Suprapubic skin (tissue), 4 donors: ENCODE results near the gene CLTC. TPM values are rescaled to one million over a fixed set of nuclear protein-coding genes. Genes with fewer than 3 reads are reported as not detected.

ENCODE experiments used
- DNase-seq, 2 donors: peaks; one replicate each; pipeline ENCODE4 v3.0.0-alpha.2; 2019; ENCODE audit warnings: low spot score in 2 of 2
- H3K27ac ChIP-seq: fragments of 200-600 bp; sonication (generic); one replicate; pipeline ENCODE4 v1.5.1; 2019
- H3K27me3 ChIP-seq: fragments of 200-600 bp; sonication (generic); one replicate; pipeline ENCODE4 v1.5.1; 2019
- H3K36me3 ChIP-seq: fragments of 200-600 bp; sonication (generic); one replicate; pipeline ENCODE4 v1.5.1; 2019
- H3K4me1 ChIP-seq: fragments of 200-600 bp; sonication (generic); one replicate; pipeline ENCODE4 v1.5.1; 2019
- H3K4me3 ChIP-seq: fragments of 200-600 bp; sonication (generic); one replicate; pipeline ENCODE4 v1.5.1; 2019; ENCODE audit warnings: mild to moderate bottlenecking
- H3K9me3 ChIP-seq: fragments of 200-600 bp; sonication (generic); one replicate; pipeline ENCODE4 v1.5.1; 2019
- CTCF ChIP-seq, 2 donors: fragments of 200-600 bp in 1 of 2; fragments of 450-650 bp in 1 of 2; sonication (generic) in 1 of 2; IDR thresholded peaks; one replicate each; pipeline ENCODE4 v1.5.1; 2016 to 2019; ENCODE audit warnings: antibody characterized with exemption in 2 of 2, mild to moderate bottlenecking in 1 of 2, moderate library complexity in 1 of 2
- EP300 ChIP-seq: sonication (generic); formaldehyde crosslinking; IDR thresholded peaks from one replicate; pipeline ENCODE4 v1.6.1; 2017; ENCODE audit warnings: antibody characterized with exemption
- POLR2A ChIP-seq, 2 donors: fragments of 450-650 bp; IDR thresholded peaks; one replicate each; pipeline ENCODE4 v1.6.1; 2017; ENCODE audit warnings: antibody characterized with exemption in 2 of 2, mild to moderate bottlenecking in 2 of 2, moderate library complexity in 2 of 2
- POLR2AphosphoS5 ChIP-seq, 3 donors: sonication (generic); formaldehyde crosslinking; IDR thresholded peaks; one replicate each; pipeline ENCODE4 v1.6.1; 2017; ENCODE audit warnings: antibody characterized with exemption in 3 of 3
- WGBS: methylation state at CpG from one replicate; pipeline ENCODE4 v1.1.5; 2018; 5-methylcytosine and 5-hydroxymethylcytosine counted together
- total RNA-seq, 4 donors: library from RNA; depleted of rRNA; stranded (reverse); fragments of >200 nt; gene quantifications; one replicate each; pipeline ENCODE4 v1.1.0, GENCODE V29; 2016

The CLTC gene
- total RNA-seq, 4 donors from 2014 or later: 99.2 to 178 (median 152) TPM

DNA sequence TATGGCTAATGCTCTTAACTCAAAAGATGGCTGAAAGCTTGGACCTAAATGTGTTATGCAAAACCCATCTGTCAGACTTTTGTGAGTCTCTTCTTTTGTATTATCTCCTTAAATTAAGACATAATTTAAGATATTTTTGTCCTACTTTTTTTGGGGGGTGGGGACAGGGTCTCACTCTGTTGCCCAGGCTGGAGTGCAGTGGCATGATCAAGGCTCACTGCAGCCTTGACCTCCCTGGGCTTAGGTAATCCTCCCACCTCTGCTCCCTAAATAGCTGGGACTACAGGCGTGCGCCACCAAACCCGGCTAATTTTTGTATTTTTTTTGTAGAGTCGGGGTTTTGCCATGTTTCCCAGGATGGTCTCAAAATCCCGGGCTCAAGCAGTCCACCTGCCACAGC, 7.1 kb downstream of the CLTC start:
- no peak for DNase-seq
- H3K9me3 ChIP-seq: no peaks in the 10 kb centered on the region
- no peaks in the 10 kb centered on the region for H3K36me3 ChIP-seq
- TF ChIP-seq POLR2A (IDR thresholded peaks at IDR 0.05) (no peak), POLR2AphosphoS5 (IDR thresholded peaks at IDR 0.05) (no peak), EP300 (no peak)
- H3K27ac ChIP-seq: no peak overlapping the region
- no peaks in the 10 kb centered on the region for H3K27me3 ChIP-seq
- H3K4me3 ChIP-seq: no peak overlapping the region
- 98% methylated on average over 5 of the region's 5 CpGs for whole genome bisulfite sequencing
- peaks cover 65% of the 10 kb centered on the region for H3K4me1 ChIP-seq

DNA sequence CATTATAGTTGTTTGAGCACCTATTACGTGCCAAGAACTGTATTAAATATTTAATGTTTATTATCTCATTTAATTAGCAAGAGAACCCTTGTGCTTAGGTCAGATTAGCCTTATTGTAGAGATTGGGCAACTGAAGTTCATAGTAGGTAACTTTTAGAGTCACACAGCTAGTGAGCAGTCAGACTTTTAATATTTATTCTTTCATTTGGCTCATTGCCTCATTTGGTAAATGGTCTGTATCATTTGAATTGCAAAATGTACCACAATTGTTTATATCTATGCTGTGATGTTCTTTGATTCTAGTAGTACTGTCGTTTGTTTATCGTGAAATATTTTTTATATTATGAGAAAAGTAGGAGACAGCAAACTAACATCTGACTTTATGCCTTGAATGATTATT, 7.6 kb downstream of the CLTC start:
- no peaks in the 10 kb centered on the region for H3K36me3 ChIP-seq
- H3K27me3 ChIP-seq: no peaks in the 10 kb centered on the region
- DNase-seq: no peak
- H3K27ac ChIP-seq: no peak overlapping the region
- peaks cover 61% of the 10 kb centered on the region for H3K4me1 ChIP-seq
- no peaks in the 10 kb centered on the region for H3K9me3 ChIP-seq
- no peak overlapping the region for H3K4me3 ChIP-seq
- WGBS: 52% methylated on average over 3 of the region's 3 CpGs
- TF ChIP-seq EP300 (no peak), POLR2AphosphoS5 (IDR thresholded peaks at IDR 0.05) (no peak), POLR2A (IDR thresholded peaks at IDR 0.05) (no peak), CTCF (IDR thresholded peaks at IDR 0.05) (no peak)

GRCh38 chr17:59627770-59628171, 8.1 kb downstream of the CLTC start:
- no peak for DNase-seq
- no peak for TF ChIP-seq POLR2AphosphoS5 (IDR thresholded peaks at IDR 0.05)
- Histone ChIP-seq H3K4me3 (no peak overlapping the region), H3K9me3 (no peaks in the 10 kb centered on the region), H3K27ac (no peak overlapping the region), H3K27me3 (no peaks in the 10 kb centered on the region), H3K4me1 (peaks cover 61% of the 10 kb centered on the region), H3K36me3 (no peaks in the 10 kb centered on the region)
- WGBS: 30% methylated on average over 2 of the region's 2 CpGs

DNA sequence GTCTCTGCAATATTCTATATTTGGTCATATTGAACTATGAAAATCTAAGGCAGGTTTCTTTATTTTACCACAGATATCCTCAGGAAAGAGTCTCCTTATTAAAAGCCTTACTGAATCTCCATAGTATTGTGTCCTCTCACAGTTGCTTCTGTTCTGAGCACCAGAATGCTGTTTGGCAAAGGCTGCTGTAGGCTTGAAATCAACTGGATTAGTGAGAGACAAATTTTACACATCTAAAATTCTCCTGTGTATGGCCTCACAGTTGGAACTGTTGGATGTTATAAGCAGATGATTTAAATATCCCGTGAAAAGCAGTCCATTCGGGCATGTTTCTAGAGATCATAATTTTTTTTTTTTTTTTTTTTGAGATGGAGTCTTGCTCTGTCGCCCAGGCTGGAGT, 9.5 kb downstream of the CLTC start:
- no peak for DNase-seq
- Histone ChIP-seq H3K27ac (no peak overlapping the region), H3K9me3 (no peaks in the 10 kb centered on the region), H3K4me3 (no peak overlapping the region), H3K27me3 (no peaks in the 10 kb centered on the region), H3K4me1 (peaks cover 61% of the 10 kb centered on the region), H3K36me3 (no peaks in the 10 kb centered on the region)
- no peak for TF ChIP-seq CTCF (IDR thresholded peaks at IDR 0.05)
- no peak for TF ChIP-seq EP300
- no peak for TF ChIP-seq POLR2AphosphoS5 (IDR thresholded peaks at IDR 0.05)
- TF ChIP-seq POLR2A (IDR thresholded peaks at IDR 0.05): no peak
- WGBS: 89% methylated on average over 3 of the region's 3 CpGs

DNA sequence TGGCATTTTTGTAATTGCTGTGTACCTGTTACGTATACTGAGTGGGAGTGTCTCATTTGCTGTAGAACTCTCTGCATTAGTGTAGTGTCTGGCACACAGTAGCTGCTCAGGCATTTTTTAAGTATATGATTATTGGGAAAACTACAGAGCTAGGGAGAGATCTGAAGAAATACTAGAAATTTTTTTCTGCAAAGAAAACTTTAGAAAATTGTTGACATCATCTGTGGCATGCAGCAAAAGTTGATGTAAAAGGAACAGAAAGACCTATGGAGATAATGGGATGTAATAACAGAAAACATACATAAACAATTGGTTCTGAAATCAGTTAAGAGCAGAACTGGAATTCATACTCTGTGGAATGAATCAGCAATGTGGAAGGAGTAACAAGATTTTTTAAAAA, 11.6 kb downstream of the CLTC start:
- H3K9me3 ChIP-seq: no peaks in the 10 kb centered on the region
- TF ChIP-seq EP300 (no peak), POLR2A (IDR thresholded peaks at IDR 0.05) (no peak)
- no peaks in the 10 kb centered on the region for H3K36me3 ChIP-seq
- H3K27me3 ChIP-seq: no peaks in the 10 kb centered on the region
- no peak for DNase-seq
- H3K4me1 ChIP-seq: peaks cover 66% of the 10 kb centered on the region
- no peak overlapping the region for H3K4me3 ChIP-seq
- no peak overlapping the region for H3K27ac ChIP-seq
- 97% methylated on average over 1 of the region's 1 CpG for WGBS

DNA sequence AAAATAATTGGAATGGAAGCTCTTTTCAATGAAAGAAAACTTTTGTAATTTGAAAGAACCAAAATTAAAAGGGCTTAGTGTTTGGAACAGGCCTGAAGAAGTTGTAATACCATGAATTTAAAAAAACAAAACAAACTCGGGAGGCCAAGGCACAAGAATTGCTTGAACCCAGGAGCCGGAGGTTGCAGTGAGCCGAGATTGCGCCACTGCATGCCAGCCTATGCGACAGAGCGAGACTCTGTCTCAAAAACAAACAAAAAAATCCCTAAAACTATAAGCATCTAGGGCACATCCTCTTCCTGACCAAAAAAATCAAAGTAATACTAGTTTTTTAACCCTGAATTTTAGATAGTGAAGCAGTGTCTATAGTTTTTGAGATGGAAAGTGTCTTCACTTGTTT, 12.7 kb downstream of the CLTC start:
- Histone ChIP-seq H3K27ac (no peak overlapping the region), H3K9me3 (no peaks in the 10 kb centered on the region), H3K36me3 (no peaks in the 10 kb centered on the region), H3K4me1 (peaks cover 55% of the 10 kb centered on the region), H3K4me3 (no peak overlapping the region), H3K27me3 (no peaks in the 10 kb centered on the region)
- WGBS: 77% methylated on average over 6 of the region's 6 CpGs
- no peak for DNase-seq
- no peak for TF ChIP-seq EP300
- no peak for TF ChIP-seq POLR2A (IDR thresholded peaks at IDR 0.05)
- no peak for TF ChIP-seq CTCF (IDR thresholded peaks at IDR 0.05)
- TF ChIP-seq POLR2AphosphoS5 (IDR thresholded peaks at IDR 0.05): no peak

DNA sequence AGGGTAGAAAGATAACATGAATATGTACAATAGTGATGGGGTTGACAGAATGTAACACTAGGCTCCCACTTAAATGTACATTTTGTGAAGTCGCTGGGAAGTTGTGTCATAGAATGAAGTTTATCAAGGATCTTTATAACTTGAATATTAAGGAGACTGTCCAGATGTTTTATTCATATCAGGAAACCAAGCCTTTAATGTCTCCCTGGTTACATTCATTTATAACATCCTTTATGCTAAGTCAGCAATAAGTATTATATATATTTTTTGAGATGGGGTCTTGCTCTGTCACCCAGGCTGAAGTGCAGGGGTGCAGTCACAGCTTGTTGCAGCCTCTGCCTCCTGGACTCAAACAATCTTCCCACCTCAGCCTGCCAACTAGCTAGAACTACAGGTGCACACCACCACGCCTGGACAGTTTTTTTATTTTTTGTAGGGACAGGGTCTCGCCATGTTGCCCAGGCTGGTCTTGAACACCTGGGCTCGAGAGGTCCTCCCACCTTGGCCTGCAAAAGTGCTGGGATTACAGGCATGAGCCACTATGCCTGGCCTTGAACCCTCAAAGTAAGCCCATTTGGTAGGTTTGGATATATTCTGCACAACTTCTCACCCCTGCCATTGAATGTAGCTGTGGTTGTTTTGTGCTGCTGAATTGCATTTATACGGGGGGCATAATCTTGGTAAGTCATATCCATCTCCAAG, 14.1 kb downstream of the CLTC start:
- TF ChIP-seq CTCF (IDR thresholded peaks at IDR 0.05) (no peak), POLR2A (IDR thresholded peaks at IDR 0.05) (no peak), EP300 (no peak), POLR2AphosphoS5 (IDR thresholded peaks at IDR 0.05) (no peak)
- no peaks in the 10 kb centered on the region for H3K36me3 ChIP-seq
- no peak overlapping the region for H3K4me3 ChIP-seq
- H3K27me3 ChIP-seq: no peaks in the 10 kb centered on the region
- DNase-seq: no peak
- WGBS: 89% methylated on average over 5 of the region's 5 CpGs
- peaks cover 43% of the 10 kb centered on the region for H3K4me1 ChIP-seq
- H3K9me3 ChIP-seq: no peaks in the 10 kb centered on the region
- H3K27ac ChIP-seq: no peak overlapping the region
